Stimulated activated CD8-positive, alpha-beta memory T cell treated with anti-CD3 and anti-CD28 coated beads, Interleukin-15, amount 100 ng/mL, for 48 hours (primary cell): ENCODE data around the gene SLC25A39.
A peak's percentile ranks its signal among the peaks of the same experiment; 100 is the strongest.

Experiments
- DNase-seq, 2 donors: peaks; one replicate each; pipeline ENCODE4 v3.0.0-alpha.2; 2020; ENCODE audit warnings: low read depth in 2 of 2

SLC25A39 gene

GRCh38 chr17:44314524-44314868 lies 10.1 kb downstream of the SLC25A39 start:
- no peak for DNase-seq

DNA sequence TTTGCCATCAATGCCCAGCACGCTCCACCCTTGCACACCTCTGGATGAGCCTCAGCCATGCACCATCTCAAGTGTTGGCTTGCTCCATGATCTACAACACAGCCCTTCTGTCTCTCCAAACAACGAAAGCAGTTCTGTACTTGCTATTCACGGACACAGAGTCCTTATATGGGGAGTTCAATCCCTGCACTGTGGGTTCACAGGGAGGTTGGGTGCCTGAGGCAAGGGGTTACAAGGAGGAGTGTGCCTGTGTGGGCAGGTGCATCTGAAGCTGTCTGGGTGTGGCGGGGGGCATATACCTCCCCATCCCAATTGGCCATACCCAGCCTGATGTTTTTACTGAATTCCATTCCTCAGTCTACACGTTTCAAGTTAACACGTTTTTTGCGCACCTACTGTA lies 10.6 kb downstream of the SLC25A39 start:
- no peak for DNase-seq

DNA sequence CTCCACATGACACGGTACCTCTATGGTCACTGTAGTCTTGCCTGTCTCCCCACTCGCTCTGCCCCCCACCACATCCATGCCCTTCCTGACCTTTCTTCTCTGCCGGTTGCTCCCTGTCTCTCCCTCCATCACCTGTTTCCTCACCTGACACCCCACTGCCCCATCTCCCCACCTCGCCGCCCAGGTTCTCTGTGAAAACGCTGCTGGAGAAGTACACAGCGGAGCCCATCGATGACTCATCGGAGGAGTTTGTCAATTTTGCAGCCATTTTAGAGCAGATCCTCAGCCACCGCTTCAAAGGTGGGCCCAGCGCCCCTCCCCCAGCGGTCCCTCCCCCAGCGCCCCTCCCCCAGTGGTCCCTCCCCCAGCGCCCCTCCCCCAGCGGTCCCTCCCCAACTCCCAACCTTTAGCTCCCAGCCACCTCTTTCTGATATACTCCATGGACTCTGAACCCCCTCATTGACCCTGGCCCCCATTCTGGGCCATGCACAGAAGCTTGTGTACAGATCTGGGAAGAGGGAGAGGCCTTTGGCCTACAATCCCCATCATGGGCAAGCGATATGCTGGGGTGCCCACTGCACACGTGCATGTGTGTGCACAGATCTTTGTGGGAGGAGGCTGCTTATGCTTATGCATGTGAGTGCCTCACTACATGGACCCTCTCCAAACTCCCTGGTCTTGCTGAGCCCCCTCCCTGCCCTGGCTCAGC lies 12.1 kb downstream of the SLC25A39 start:
- DNase-seq, result no peak

- DNase-seq, result no peak
These were observed 13.0 kb downstream of the SLC25A39 start for GRCh38 chr17:44311562-44312181.

DNA sequence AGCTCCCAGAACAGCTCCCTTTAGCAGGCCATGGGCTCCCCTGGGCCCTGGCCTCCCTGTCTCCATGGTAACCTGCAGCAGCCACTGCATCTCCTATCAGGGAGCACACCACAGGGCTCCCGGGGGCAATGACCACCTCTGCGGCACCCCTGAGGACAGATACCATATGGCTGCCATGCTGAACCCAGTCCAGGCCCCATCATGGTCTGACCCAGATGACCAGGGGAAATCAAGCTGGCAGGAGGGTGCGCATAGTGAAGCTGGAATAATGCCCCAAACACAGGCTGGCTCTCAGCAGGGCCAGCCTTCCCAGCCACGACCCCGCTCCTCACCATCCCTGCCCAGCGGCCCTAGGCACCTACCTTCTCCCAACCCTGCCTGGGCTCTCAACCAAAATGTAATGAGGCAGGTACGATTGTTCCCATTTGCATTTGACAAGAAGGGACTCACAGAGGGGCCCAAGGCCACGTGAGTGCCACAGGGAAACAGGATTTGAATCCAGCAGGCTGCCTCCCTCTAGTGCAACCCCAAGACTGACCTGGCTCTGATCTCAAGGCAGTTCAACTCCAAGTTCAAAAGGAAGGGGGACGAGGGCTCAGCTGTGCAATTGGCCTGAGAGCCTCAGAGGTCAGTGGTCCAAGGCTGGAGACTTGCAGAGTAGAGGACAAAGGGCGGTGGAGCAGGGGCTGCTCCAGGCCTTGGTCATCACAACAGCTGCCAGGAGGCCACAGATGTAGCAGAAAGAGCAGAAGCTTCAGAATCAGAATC lies 13.8 kb downstream of the SLC25A39 start:
- DNase-seq, result no peak

DNA sequence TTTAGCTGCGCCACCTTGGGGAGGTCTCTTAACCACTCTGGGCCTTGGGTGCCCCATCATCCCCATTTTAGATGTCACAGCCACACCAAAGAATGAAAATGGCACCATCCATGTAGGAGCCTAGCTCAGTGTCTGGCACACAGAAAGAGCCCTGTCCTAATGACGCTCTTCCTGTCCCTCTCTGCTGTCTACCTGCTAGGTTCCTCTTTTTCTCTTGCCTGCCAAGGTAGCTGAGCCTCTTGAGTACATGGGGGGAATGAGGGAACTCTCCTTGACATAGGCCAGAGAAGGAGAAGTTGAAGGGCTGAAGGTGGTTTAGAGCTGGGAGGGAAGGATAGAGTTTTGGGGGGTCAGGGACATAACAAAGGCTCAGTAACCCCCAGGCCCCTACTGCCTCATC lies 14.4 kb downstream of the SLC25A39 start:
- no peak for DNase-seq

- DNase-seq, result no peak
These were observed 15.2 kb downstream of the SLC25A39 start for GRCh38 chr17:44309472-44309871.

DNA sequence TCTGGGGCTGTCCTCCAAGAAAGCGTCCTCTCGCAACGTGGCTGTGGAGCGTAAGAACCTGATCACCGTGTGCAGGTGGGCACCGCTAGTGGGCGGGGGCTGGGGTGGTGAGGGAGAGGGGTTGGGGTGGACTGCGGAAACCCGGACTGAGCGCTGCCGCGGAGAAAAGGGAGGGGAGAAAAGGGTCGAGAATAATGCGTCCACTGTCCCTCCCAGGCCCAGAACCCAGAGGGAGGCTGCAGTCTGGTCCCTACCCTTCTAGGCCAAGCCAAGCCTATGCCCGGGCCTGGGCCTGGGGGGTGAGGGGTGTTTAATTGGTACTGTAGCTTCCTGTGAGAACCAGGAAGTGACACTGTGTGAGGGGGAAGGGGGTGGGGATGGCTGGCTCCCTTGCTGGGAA lies 15.8 kb downstream of the SLC25A39 start:
- DNase-seq, result no peak

- peak; percentile 71 to 73 for DNase-seq
These were observed 16.3 kb downstream of the SLC25A39 start, which contains the start of gene RUNDC3A for GRCh38 chr17:44308320-44308818. TSS of gene RUNDC3A (plus strand) at chr17:44308601. CDS start at chr17:44308833, 232 bp downstream.

GRCh38 chr17:44307387-44308186 lies 17.0 kb downstream of the SLC25A39 start:
- DNase-seq, result no peak

- DNase-seq, result no peak
These were observed 20.0 kb downstream of the SLC25A39 start for GRCh38 chr17:44304651-44305050.

- no peak for DNase-seq
These were observed 26.6 kb downstream of the SLC25A39 start for GRCh38 chr17:44297975-44298374.

DNA sequence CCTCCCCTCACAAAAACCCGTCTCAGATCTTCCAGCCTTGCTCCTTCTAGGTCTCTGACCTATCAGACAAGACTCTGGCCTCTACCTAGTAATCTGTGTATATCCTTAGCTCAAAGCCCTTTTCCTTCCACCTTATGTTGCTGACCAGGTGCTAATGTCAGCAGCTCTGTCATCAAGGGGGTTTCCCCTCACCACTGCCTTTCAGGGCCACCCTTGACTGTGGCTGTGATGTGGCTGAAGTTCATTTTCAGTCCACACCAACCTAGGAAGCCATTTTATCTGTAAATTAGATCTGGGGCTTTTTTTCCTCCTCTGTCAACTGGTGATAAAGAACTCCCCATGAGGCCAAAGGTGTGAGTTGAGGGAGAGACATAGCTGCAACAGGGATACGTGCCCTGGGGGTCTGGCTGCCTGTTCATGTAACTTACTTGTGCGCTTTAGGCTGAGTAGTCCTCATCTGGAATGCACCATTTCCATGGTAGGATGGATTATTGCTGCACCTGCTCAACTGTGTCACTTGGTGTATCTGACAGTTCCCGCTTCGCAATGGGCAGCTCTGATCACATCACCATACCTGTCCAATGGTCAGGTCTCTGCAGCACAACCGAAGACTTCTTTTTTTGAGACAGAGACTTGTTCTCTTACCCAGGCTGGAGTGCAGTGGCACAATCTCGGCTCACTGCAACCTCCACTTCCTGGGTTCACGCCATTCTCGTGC lies 31.0 kb downstream of the SLC25A39 start:
- DNase-seq, result no peak

GRCh38 chr17:44287651-44288050 lies 37.0 kb downstream of the SLC25A39 start:
- no peak for DNase-seq

GRCh38 chr17:44284024-44284400 lies 40.6 kb downstream of the SLC25A39 start:
- no peak for DNase-seq

- no peak for DNase-seq
These were observed 41.1 kb downstream of the SLC25A39 start for GRCh38 chr17:44283344-44284023.

DNA sequence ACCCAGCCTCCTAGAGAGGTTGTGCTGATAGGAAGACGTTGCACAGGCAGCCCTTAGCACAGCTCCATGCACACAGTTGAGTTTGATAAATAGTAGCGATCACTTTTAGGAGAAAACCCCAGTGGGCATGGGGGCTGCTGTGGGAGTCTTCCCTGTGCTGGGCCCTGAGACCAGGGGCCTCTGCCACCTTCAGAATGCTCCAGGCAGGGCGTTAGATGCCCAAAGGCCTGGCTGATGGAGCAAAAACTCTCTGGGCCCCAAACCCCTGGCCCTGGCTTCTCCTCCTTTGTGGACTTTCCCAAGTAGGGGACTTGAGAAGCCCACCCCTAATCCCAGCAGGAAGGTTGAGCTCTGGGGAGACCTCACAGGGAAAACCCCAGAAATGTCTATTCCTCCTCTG lies 42.4 kb downstream of the SLC25A39 start:
- DNase-seq, result no peak

- no peak for DNase-seq
These were observed 43.1 kb downstream of the SLC25A39 start for GRCh38 chr17:44281570-44281969.

DNA sequence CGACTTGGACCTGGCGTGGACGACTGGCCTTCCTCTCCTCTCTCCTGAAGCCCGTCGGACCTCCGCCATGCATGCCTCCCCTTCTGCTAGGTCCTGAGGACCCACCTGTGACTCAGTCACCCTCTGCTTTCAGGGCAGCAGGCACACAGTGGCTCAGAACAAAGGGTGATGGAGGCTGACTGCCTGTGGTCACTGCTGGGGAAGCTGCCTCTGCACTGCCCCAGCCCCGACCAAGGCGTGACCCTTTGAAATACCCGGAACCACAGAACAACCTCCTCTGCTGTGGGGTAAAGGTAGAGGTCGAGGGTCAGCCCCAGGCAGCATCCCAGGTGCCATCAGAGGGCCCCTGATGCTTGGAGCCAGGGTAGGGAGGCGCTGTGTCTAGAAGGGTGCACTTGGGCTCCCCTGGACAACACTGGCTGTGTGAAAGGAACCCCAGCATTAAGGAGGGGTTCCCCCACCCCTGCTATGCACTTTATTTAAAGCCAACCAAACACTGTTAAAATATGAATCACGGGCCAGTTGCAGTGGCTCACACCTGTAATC lies 44.2 kb downstream of the SLC25A39 start:
- no peak for DNase-seq

- DNase-seq, result peak; percentile 18 to 20
These were observed 44.8 kb downstream of the SLC25A39 start for GRCh38 chr17:44279666-44280391.
